CD14-positive monocyte (primary cell): ENCODE measurements around the gene TRIOBP. TPM values are rescaled to one million over a fixed set of nuclear protein-coding genes. Genes with fewer than 3 reads are reported as not detected.

Source experiments
- DNase-seq, 3 donors: peaks; one replicate each; pipeline ENCODE4 v3.0.0-alpha.2; 2011 to 2022
- H2AFZ ChIP-seq: 2 replicates; pipeline ENCODE4 v1.6.0; 2012; ENCODE audit warnings: mild to moderate bottlenecking, low read depth, low read length, inconsistent platforms; ENCODE audit not compliant: insufficient read depth, poor library complexity, severe bottlenecking
- H3K27ac ChIP-seq, 2 donors: 1 replicate in 1 of 2; 2 replicates in 1 of 2; pipeline ENCODE4 v1.5.1; 2012 to 2013; ENCODE audit warnings: low read length in 2 of 2, control low read depth in 1 of 2, inconsistent platforms in 1 of 2, low read depth in 1 of 2, mild to moderate bottlenecking in 1 of 2
- H3K27me3 ChIP-seq, 2 donors: one replicate each; pipeline versions ENCODE4 v1.6.0 to v1.6.1; 2011 to 2013; ENCODE audit warnings: low read length in 2 of 2; ENCODE audit not compliant: control insufficient read depth in 2 of 2, insufficient read depth in 2 of 2
- H3K36me3 ChIP-seq, 2 donors: replicated peaks in 1 of 2; 1 replicate in 1 of 2; 2 replicates in 1 of 2; pipeline versions ENCODE4 v1.5.1 to v1.6.1; 2012 to 2013; ENCODE audit warnings: low read length in 2 of 2, control low read depth in 1 of 2, inconsistent platforms in 1 of 2, mild to moderate bottlenecking in 1 of 2; ENCODE audit not compliant: insufficient read depth in 2 of 2, control insufficient read depth in 1 of 2
- H3K4me1 ChIP-seq, 2 donors: 1 replicate in 1 of 2; 2 replicates in 1 of 2; pipeline versions ENCODE4 v1.5.1 to v1.6.1; 2012 to 2013; ENCODE audit warnings: low read length in 2 of 2, control low read depth in 1 of 2, inconsistent platforms in 1 of 2, mild to moderate bottlenecking in 1 of 2, moderate library complexity in 1 of 2; ENCODE audit not compliant: insufficient read depth in 2 of 2, control insufficient read depth in 1 of 2
- H3K4me2 ChIP-seq: replicated peaks from 2 replicates; pipeline ENCODE3; 2012; ENCODE audit warnings: low read length, moderate library complexity, mild to moderate bottlenecking; ENCODE audit not compliant: poor library complexity, severe bottlenecking; ENCODE audit errors: extremely low read depth
- H3K4me3 ChIP-seq, 3 experiments: fragments of 200-600 bp in 1 of 3; sonication (generic) in 1 of 3; replicated peaks in 1 of 3; 1 replicate in 2 of 3; 2 replicates in 1 of 3; pipeline ENCODE4 v1.5.1; 2011 to 2013; ENCODE audit warnings: low read length in 3 of 3, mild to moderate bottlenecking in 3 of 3, control low read depth in 2 of 3, low read depth in 2 of 3, inconsistent platforms in 1 of 3, moderate library complexity in 1 of 3
- H3K79me2 ChIP-seq: 2 replicates; pipeline ENCODE4 v1.6.0; 2012; ENCODE audit warnings: mild to moderate bottlenecking, control low read depth, inconsistent platforms, low read length, moderate library complexity; ENCODE audit not compliant: insufficient read depth
- H3K9ac ChIP-seq: 2 replicates; pipeline ENCODE4 v1.6.0; 2017; ENCODE audit warnings: low read length, mild to moderate bottlenecking; ENCODE audit not compliant: insufficient read depth, poor library complexity, severe bottlenecking
- H3K9me3 ChIP-seq, 2 donors: replicated peaks in 1 of 2; 1 replicate in 1 of 2; 2 replicates in 1 of 2; pipeline versions ENCODE4 v1.5.1 to v1.6.1; 2012 to 2013; ENCODE audit warnings: low read length in 2 of 2, control low read depth in 1 of 2; ENCODE audit not compliant: control insufficient read depth in 1 of 2, insufficient read depth in 1 of 2
- H4K20me1 ChIP-seq: 2 replicates; pipeline ENCODE4 v1.6.0; 2012; ENCODE audit warnings: mild to moderate bottlenecking, low read length, control low read depth, moderate library complexity; ENCODE audit not compliant: insufficient read depth
- H3K27ac Mint-ChIP-seq, 7 donors: one replicate each; pipeline ENCODE4 v1.8.0; 2020; ENCODE audit warnings: mild to moderate bottlenecking in 7 of 7, mixed read lengths in 7 of 7, moderate library complexity in 6 of 7, inconsistent platforms in 2 of 7
- H3K27me3 Mint-ChIP-seq, 3 donors: one replicate each; pipeline ENCODE4 v1.8.0; 2021 to 2022; ENCODE audit warnings: low read depth in 3 of 3, mild to moderate bottlenecking in 3 of 3, mixed read lengths in 3 of 3, moderate library complexity in 3 of 3, inconsistent platforms in 1 of 3
- H3K36me3 Mint-ChIP-seq, 2 donors: one replicate each; pipeline ENCODE4 v1.8.0; 2020; ENCODE audit warnings: mixed read lengths in 2 of 2, inconsistent platforms in 1 of 2, mild to moderate bottlenecking in 1 of 2
- H3K4me1 Mint-ChIP-seq: one replicate; pipeline ENCODE4 v1.8.0; 2020; ENCODE audit warnings: mild to moderate bottlenecking, mixed read lengths
- H3K4me3 Mint-ChIP-seq, 2 donors: one replicate each; pipeline ENCODE4 v1.8.0; 2020; ENCODE audit warnings: mild to moderate bottlenecking in 2 of 2, mixed read lengths in 2 of 2, moderate library complexity in 1 of 2
- H3K9me3 Mint-ChIP-seq, 7 donors: one replicate each; pipeline ENCODE4 v1.8.0; 2020 to 2022; ENCODE audit warnings: mixed read lengths in 7 of 7, mild to moderate bottlenecking in 6 of 7, moderate library complexity in 6 of 7, inconsistent platforms in 2 of 7
- WGBS: methylation state at CpG from one replicate; pipeline ENCODE4 v1.1.5; 2013; ENCODE audit warnings: missing lambda C conversion rate; ENCODE audit not compliant: insufficient coverage; 5-methylcytosine and 5-hydroxymethylcytosine counted together
- intact Hi-C, 2 donors: fragments of 100-400 bp; cut with micrococcal nuclease; formaldehyde crosslinking; loops; one replicate each; pipeline versions ENCODE4 v1.15.0 to v1.15.1; 2023
- polyA plus RNA-seq, 3 donors: library from polyadenylated mRNA; depleted of rRNA in 1 of 3; unstranded in 2 of 3; stranded (reverse) in 1 of 3; fragments of 300-500 nt in 2 of 3; fragments of >200 nt in 1 of 3; fragmentation: Illumina TruSeq in 2 of 3; gene quantifications; 1 replicate in 2 of 3; 2 replicates in 1 of 3; pipeline ENCODE4 v1.2.3, GENCODE V29; 2012 to 2021
- TF ChIP-seq, protein P1 (sequence below): fragments of 200-600 bp; IDR thresholded peaks from one replicate; pipeline ENCODE4 v1.8.0; 2022; ENCODE audit warnings: antibody characterized with exemption, mild to moderate bottlenecking

The TRIOBP gene
- polyA plus RNA-seq, 3 donors = 43.0 to 46.6 (median 44.7) TPM

DNA sequence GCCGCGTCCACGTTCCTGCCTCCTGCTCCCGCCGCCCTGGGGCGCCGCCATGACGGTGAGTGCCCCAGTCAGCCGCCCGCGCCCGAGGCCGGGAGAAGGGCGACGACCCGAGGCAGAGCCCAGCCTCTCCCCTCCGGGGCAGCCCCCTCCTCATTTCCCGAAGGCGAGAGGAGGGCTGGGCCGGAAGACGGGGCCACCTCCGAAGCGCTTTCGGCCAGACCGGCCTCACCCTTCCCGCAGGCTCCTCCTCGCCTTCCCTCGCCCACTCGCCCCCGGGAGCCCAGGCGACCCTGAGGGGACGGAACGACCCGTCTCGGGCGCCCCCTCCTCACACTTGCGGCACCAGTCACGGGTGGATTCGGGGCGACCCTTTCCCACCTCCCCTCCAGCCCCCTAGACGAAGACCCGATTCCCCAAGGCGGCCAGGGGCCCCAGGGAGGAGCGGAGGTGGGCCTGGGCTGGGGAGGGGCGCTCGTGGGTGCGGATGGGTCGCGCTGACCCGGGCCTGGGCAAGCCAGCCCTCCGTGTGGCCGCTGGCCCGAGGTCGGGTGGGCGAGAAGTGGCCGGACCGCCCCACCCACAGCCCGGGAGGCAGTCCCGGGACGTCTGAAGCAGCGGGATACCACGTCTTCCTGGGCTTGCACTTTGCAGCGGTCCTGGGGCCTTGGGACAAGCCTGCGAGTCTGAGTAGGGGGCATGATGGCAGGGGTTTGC lies 49.7 kb downstream of the TRIOBP start:
- intact Hi-C loops = loop anchor here (5.0 to 10.0 kb wide), 3 partner anchors 49 to 98 kb away; partner anchors contain the start of genes ANKRD54 (in 1 of the 2), EIF3L (in 1 of the 2), LGALS1 (in 1 of the 2) and TRIOBP (in 1 of the 2)
- peak overlapping the region; percentile 30 to 89 (median 79) for H3K27ac Mint-ChIP-seq
- WGBS = under 1% methylated on average over 52 of the region's 64 CpGs

DNA sequence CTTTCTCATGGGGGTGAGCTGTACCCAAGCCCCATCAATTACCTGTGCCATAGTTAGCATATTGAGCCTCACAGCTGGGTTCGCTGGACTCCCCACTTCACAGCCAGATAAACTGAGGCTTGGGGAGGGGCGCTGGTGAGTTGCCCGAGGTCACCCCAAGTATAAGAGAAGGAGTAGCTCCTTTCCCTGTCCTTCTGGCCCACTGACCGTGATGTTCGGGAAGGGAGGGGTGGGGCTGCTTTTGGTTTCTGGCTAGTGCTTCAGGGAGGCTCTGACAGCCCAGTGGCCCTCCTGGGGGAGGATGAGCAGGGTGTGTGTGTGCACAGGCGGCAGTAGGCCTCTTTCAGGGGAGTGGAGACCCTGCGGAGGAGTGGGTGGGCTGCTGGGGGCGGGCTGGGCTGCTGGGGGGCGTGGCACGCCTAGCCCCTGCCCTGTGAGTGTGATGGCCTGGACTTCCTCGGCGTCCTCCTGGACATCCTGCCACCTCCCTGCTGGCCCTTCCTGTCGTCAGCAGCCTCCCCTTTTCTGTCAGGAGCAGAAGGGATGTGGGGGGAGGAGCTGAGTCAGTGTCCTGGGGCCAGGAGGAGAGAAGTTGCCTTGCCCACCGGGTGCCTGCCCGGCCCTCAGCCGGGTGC lies 50.3 kb downstream of the TRIOBP start:
- H3K9me3 ChIP-seq = no peaks in the 10 kb centered on the region
- peak overlapping the region; percentile 77 to 96 (median 95) for H3K4me3 ChIP-seq
- H3K79me2 ChIP-seq = peaks cover 76% of the 10 kb centered on the region
- H3K27ac Mint-ChIP-seq = peak overlapping the region; percentile 66 to 89 (median 79)
- H3K4me1 ChIP-seq = peaks cover 46 to 59% of the 10 kb centered on the region in 2 donors
- no peaks in the 10 kb centered on the region for H3K9me3 Mint-ChIP-seq
- peaks cover 54% of the 10 kb centered on the region for H3K4me1 Mint-ChIP-seq
- H3K9ac ChIP-seq = peak overlapping the region; percentile 89
- H3K4me2 ChIP-seq = peak overlapping the region; percentile 90
- peak overlapping the region; percentile 5 to 84 for H3K27ac ChIP-seq
- TF ChIP-seq, protein P1, sequence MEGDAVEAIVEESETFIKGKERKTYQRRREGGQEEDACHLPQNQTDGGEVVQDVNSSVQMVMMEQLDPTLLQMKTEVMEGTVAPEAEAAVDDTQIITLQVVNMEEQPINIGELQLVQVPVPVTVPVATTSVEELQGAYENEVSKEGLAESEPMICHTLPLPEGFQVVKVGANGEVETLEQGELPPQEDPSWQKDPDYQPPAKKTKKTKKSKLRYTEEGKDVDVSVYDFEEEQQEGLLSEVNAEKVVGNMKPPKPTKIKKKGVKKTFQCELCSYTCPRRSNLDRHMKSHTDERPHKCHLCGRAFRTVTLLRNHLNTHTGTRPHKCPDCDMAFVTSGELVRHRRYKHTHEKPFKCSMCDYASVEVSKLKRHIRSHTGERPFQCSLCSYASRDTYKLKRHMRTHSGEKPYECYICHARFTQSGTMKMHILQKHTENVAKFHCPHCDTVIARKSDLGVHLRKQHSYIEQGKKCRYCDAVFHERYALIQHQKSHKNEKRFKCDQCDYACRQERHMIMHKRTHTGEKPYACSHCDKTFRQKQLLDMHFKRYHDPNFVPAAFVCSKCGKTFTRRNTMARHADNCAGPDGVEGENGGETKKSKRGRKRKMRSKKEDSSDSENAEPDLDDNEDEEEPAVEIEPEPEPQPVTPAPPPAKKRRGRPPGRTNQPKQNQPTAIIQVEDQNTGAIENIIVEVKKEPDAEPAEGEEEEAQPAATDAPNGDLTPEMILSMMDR = no peak
- H3K36me3 ChIP-seq = peaks cover 8 to 12% of the 10 kb centered on the region in 2 donors
- H3K27me3 ChIP-seq = no peaks in the 10 kb centered on the region
- H3K27me3 Mint-ChIP-seq = no peaks in the 10 kb centered on the region
- H3K36me3 Mint-ChIP-seq = peaks cover 14 to 50% of the 10 kb centered on the region in 2 donors
- DNase-seq = peak in 2 of 3 donors; percentile 16 to 35
- peak overlapping the region; percentile 89 to 96 for H3K4me3 Mint-ChIP-seq
- intact Hi-C loops = loop anchor here (5.0 to 10.0 kb wide), 3 partner anchors 50 to 98 kb away; partner anchors contain the start of genes ANKRD54 (in 1 of the 2), EIF3L (in 1 of the 2), LGALS1 (in 1 of the 2) and TRIOBP (in 1 of the 2)
- peak overlapping the region; percentile 76 for H2AFZ ChIP-seq
- 27% methylated on average over 10 of the region's 16 CpGs for WGBS
- H4K20me1 ChIP-seq = peaks cover 48% of the 10 kb centered on the region

More for the DNA sequence above, 49.7 kb downstream of the TRIOBP start:
- Mint-ChIP-seq H3K36me3 (peaks cover 10 to 43% of the 10 kb centered on the region in 2 donors), H3K27me3 (no peaks in the 10 kb centered on the region), H3K4me1 (peaks cover 60% of the 10 kb centered on the region), H3K9me3 (no peaks in the 10 kb centered on the region), H3K4me3 (peak overlapping the region; percentile 89 to 96)
- peaks cover 53 to 66% of the 10 kb centered on the region in 2 donors for H3K4me1 ChIP-seq
- no peaks in the 10 kb centered on the region for H3K9me3 ChIP-seq
- peaks cover 41% of the 10 kb centered on the region for H4K20me1 ChIP-seq
- peaks cover 70% of the 10 kb centered on the region for H3K79me2 ChIP-seq
- H2AFZ ChIP-seq = peak overlapping the region; percentile 76
- peak overlapping the region; percentile 89 for H3K9ac ChIP-seq
- H3K27me3 ChIP-seq = no peaks in the 10 kb centered on the region
- TF ChIP-seq, protein P1 = no peak
- no peak for DNase-seq
- peak overlapping the region; percentile 77 to 96 (median 95) for H3K4me3 ChIP-seq
- H3K4me2 ChIP-seq = peak overlapping the region; percentile 90
- H3K36me3 ChIP-seq = peaks cover 3 to 8% of the 10 kb centered on the region in 2 donors
- peak overlapping the region; percentile 15 to 84 for H3K27ac ChIP-seq
